Activated naive CD8-positive, alpha-beta T cell treated with anti-CD3 and anti-CD28 coated beads, Interleukin-2, amount 50 U/mL, for 24 hours (primary cell): Measurements from ENCODE around the gene GALNT2.

Source experiments
- ATAC-seq: fragments of 150-1000 bp; cut with Tn5 transposase; one replicate; pipeline ENCODE4 v1.10.0; 2021
- DNase-seq: peaks from one replicate; pipeline ENCODE4 v3.0.0; 2021
- H3K27ac Mint-ChIP-seq: one replicate; pipeline ENCODE4 v1.8.0; 2021; ENCODE audit warnings: mild to moderate bottlenecking, mixed read lengths
- H3K27me3 Mint-ChIP-seq: one replicate; pipeline ENCODE4 v1.8.0; 2021; ENCODE audit warnings: mixed read lengths
- H3K36me3 Mint-ChIP-seq: one replicate; pipeline ENCODE4 v1.8.0; 2021; ENCODE audit warnings: low read depth, mixed read lengths
- H3K4me1 Mint-ChIP-seq: one replicate; pipeline ENCODE4 v1.8.0; 2021; ENCODE audit warnings: mixed read lengths
- H3K4me3 Mint-ChIP-seq: one replicate; pipeline ENCODE4 v1.8.0; 2021; ENCODE audit warnings: mild to moderate bottlenecking, moderate library complexity, mixed read lengths
- H3K9me3 Mint-ChIP-seq: one replicate; pipeline ENCODE4 v1.8.0; 2021; ENCODE audit warnings: mixed read lengths

GALNT2 gene

GRCh38 chr1:230300322-230301301 lies 233.6 kb downstream of the GALNT2 start:
- no peak for DNase-seq
- Mint-ChIP-seq H3K4me3 (no peak overlapping the region), H3K9me3 (no peaks in the 10 kb centered on the region), H3K27ac (no peak overlapping the region), H3K36me3 (no peaks in the 10 kb centered on the region), H3K4me1 (peaks cover 14% of the 10 kb centered on the region), H3K27me3 (no peaks in the 10 kb centered on the region)
- no peak for ATAC-seq

- no peaks in the 10 kb centered on the region for H3K36me3 Mint-ChIP-seq
- no peaks in the 10 kb centered on the region for H3K27me3 Mint-ChIP-seq
- H3K4me3 Mint-ChIP-seq = no peak overlapping the region
- no peak overlapping the region for H3K27ac Mint-ChIP-seq
- H3K9me3 Mint-ChIP-seq = no peaks in the 10 kb centered on the region
- DNase-seq (no peak), ATAC-seq (no peak)
- peaks cover 19% of the 10 kb centered on the region for H3K4me1 Mint-ChIP-seq
These were observed 234.3 kb downstream of the GALNT2 start for GRCh38 chr1:230301322-230301721.

GRCh38 chr1:230301822-230302221 lies 234.8 kb downstream of the GALNT2 start:
- H3K4me3 Mint-ChIP-seq = no peak overlapping the region
- H3K4me1 Mint-ChIP-seq = peaks cover 24% of the 10 kb centered on the region
- ATAC-seq (no peak), DNase-seq (no peak)
- H3K27me3 Mint-ChIP-seq = no peaks in the 10 kb centered on the region
- H3K9me3 Mint-ChIP-seq = no peaks in the 10 kb centered on the region
- H3K27ac Mint-ChIP-seq = no peak overlapping the region
- H3K36me3 Mint-ChIP-seq = no peaks in the 10 kb centered on the region

DNA sequence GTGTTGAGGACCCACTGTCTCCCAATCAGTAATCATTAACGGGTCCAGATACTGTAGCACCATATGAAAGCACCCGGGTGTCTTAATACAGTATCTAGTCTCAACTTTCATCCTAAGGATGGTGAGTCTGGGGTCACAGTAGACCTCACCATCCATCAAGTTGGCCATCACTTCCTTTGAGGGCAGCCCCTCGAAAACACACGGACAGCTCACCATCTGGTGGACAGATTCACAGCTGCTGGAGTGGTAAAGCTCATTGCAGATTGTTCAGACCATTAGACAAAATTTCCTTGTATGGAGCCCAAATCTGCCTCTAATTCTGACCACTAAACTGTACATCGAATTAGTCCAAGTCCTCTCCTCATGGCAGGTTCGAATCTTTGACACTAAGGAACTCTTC lies 236.0 kb downstream of the GALNT2 start:
- Mint-ChIP-seq H3K4me1 (peaks cover 28% of the 10 kb centered on the region), H3K36me3 (no peaks in the 10 kb centered on the region), H3K9me3 (no peaks in the 10 kb centered on the region), H3K4me3 (no peak overlapping the region), H3K27ac (no peak overlapping the region), H3K27me3 (no peaks in the 10 kb centered on the region)
- DNase-seq (no peak), ATAC-seq (no peak)

- H3K9me3 Mint-ChIP-seq = no peaks in the 10 kb centered on the region
- no peak overlapping the region for H3K4me3 Mint-ChIP-seq
- H3K27me3 Mint-ChIP-seq = no peaks in the 10 kb centered on the region
- DNase-seq (no peak), ATAC-seq (peak; percentile 65)
- no peak overlapping the region for H3K27ac Mint-ChIP-seq
- no peaks in the 10 kb centered on the region for H3K36me3 Mint-ChIP-seq
- H3K4me1 Mint-ChIP-seq = peaks cover 28% of the 10 kb centered on the region
These were observed 236.8 kb downstream of the GALNT2 start for GRCh38 chr1:230303822-230304221.

GRCh38 chr1:230306169-230306568 lies 239.1 kb downstream of the GALNT2 start:
- no peaks in the 10 kb centered on the region for H3K9me3 Mint-ChIP-seq
- DNase-seq (peak; percentile 28), ATAC-seq (peak; percentile 81)
- H3K4me3 Mint-ChIP-seq = no peak overlapping the region
- H3K36me3 Mint-ChIP-seq = no peaks in the 10 kb centered on the region
- peaks cover 4% of the 10 kb centered on the region for H3K27me3 Mint-ChIP-seq
- H3K27ac Mint-ChIP-seq = no peak overlapping the region
- peaks cover 31% of the 10 kb centered on the region for H3K4me1 Mint-ChIP-seq

DNA sequence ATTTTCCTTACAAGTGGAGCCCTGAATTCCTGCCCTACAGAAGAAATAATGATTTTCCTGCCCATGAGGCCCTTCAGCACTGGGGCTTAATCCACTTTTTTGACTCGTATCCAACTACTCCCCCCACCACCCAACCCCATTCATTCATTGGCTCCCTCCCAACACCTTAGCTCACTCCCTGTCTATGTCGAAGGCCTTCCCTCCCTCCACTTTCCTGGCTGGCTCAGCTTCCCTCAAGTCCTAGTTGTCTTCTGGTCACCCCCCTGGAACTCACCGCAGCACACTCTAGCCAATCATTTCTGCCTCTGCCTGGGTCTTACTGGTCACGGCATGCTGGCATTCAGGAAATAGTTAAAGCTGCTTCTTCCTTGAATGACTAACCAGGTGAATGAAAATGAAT lies 240.2 kb downstream of the GALNT2 start:
- Mint-ChIP-seq H3K27me3 (peaks cover 8% of the 10 kb centered on the region), H3K36me3 (no peaks in the 10 kb centered on the region), H3K4me1 (peaks cover 31% of the 10 kb centered on the region)

GRCh38 chr1:230308039-230308438 lies 241.0 kb downstream of the GALNT2 start:
- Mint-ChIP-seq H3K27me3 (peaks cover 8% of the 10 kb centered on the region), H3K4me3 (no peak overlapping the region), H3K9me3 (no peaks in the 10 kb centered on the region), H3K36me3 (no peaks in the 10 kb centered on the region), H3K4me1 (peaks cover 31% of the 10 kb centered on the region), H3K27ac (no peak overlapping the region)
- DNase-seq (no peak), ATAC-seq (no peak)

More for the DNA sequence above, 240.2 kb downstream of the GALNT2 start:
- H3K27ac Mint-ChIP-seq = no peak overlapping the region
- no peaks in the 10 kb centered on the region for H3K9me3 Mint-ChIP-seq
- no peak overlapping the region for H3K4me3 Mint-ChIP-seq
- DNase-seq (no peak), ATAC-seq (no peak)

DNA sequence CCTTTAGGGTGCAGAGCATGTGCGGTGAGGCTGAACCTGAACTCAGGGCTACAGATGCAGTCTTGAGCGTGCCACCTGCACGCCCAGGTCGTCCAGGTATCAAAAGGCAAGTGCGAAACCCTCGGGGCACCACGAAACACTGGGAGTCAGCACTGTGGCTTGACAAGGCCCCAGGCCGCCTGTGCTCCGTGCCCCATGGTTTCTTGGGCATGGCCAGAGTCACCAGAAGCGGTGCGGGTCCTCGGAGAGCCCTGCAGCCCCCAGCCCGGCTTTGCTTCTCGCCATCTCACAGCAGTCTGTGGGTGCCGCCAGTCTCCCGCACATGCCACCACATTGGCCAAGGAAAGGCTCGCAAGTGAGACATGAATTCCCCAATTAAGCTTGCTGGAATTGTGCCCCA lies 241.8 kb downstream of the GALNT2 start:
- no peak for ATAC-seq
- Mint-ChIP-seq H3K27me3 (peaks cover 8% of the 10 kb centered on the region), H3K4me3 (no peak overlapping the region), H3K36me3 (no peaks in the 10 kb centered on the region), H3K27ac (no peak overlapping the region), H3K4me1 (peaks cover 23% of the 10 kb centered on the region), H3K9me3 (no peaks in the 10 kb centered on the region)
- no peak for DNase-seq

GRCh38 chr1:230309646-230310177 lies 242.7 kb downstream of the GALNT2 start:
- peaks cover 18% of the 10 kb centered on the region for H3K4me1 Mint-ChIP-seq
- ATAC-seq = no peak
- H3K27ac Mint-ChIP-seq = no peak overlapping the region
- H3K27me3 Mint-ChIP-seq = peaks cover 8% of the 10 kb centered on the region
- DNase-seq = no peak
- H3K9me3 Mint-ChIP-seq = no peaks in the 10 kb centered on the region
- H3K4me3 Mint-ChIP-seq = no peak overlapping the region
- H3K36me3 Mint-ChIP-seq = no peaks in the 10 kb centered on the region

DNA sequence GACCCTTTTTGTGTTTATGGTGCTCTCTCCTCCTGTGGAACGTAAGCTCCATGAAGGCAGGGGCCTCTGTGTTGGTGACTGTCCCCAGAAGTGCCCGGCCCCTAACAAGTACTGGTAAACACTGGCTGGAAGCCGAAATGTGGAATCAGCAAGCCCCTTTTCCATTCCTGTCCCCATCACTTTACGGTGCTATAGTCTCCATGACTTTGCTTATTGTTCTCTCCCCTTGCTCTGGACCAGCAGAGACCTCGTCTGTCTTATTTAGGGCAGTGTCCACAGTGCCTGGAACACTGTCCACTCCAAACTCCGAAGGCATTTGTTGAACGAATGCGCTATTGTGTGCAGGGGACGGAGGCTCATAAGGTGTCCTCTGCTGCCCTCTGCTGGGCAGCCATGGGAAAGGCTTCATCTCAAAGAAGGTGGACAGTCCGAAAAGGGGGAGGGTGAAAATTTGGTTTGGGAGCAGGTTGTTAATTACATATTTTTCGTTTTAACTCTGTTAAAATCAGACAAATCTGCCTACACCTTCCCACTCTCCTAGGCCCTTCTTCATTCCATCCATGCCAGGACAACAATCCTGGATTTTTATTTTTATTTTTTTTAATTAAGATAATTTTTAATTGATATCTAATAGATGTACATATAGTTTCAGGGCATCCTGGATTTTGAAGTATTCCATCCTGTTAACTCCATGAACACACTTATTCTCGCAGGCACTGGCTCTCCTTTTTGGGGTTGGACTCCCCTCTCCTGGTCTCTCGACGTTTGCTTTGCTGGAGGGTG lies 243.5 kb downstream of the GALNT2 start:
- DNase-seq (peak; percentile 66), ATAC-seq (no peak)
- Mint-ChIP-seq H3K9me3 (no peaks in the 10 kb centered on the region), H3K27me3 (peaks cover 8% of the 10 kb centered on the region), H3K4me1 (peaks cover 18% of the 10 kb centered on the region), H3K36me3 (no peaks in the 10 kb centered on the region), H3K4me3 (no peak overlapping the region), H3K27ac (peak overlapping the region; percentile 12)

GRCh38 chr1:230312676-230313075 lies 245.6 kb downstream of the GALNT2 start:
- no peak overlapping the region for H3K4me3 Mint-ChIP-seq
- no peak overlapping the region for H3K27ac Mint-ChIP-seq
- H3K4me1 Mint-ChIP-seq = peaks cover 3% of the 10 kb centered on the region
- ATAC-seq = no peak
- H3K27me3 Mint-ChIP-seq = peaks cover 8% of the 10 kb centered on the region
- H3K9me3 Mint-ChIP-seq = no peaks in the 10 kb centered on the region
- DNase-seq = no peak
- H3K36me3 Mint-ChIP-seq = no peaks in the 10 kb centered on the region

DNA sequence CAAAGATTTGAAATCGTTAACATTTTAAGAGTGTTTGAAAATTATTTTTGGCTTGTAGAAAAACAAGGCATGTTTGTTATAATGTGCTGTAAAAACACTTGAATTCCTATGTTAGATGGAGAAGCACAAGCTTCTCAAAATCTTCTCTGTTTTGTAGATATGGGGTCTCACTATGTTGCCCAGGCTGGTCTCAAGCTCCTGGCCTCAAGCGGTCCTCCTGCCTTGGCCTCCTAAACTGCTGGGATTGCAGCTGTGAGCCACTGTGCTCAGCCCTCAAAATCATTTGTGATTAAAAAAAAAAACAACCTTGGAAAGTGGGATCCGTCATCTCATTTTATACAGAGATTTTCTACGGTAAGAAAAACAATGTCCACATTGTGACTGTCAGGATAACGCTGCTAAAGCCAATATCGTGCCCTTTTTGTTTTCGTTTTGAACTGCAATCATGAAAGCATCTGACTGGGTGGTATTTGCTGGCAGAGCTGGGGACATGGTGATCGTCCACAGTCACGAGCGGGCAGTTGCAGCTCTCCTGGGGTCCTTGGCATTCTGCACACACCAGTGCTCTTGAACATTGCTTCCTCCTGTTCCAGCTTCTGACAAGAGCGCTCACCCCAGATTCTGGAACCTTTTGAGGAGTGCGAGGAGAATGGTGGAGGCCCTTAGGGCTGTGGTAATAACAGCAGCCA lies 246.6 kb downstream of the GALNT2 start:
- H3K36me3 Mint-ChIP-seq = no peaks in the 10 kb centered on the region
- ATAC-seq (no peak), DNase-seq (no peak)
- no peak overlapping the region for H3K27ac Mint-ChIP-seq
- H3K4me3 Mint-ChIP-seq = no peak overlapping the region
- H3K27me3 Mint-ChIP-seq = peaks cover 8% of the 10 kb centered on the region
- peaks cover 3% of the 10 kb centered on the region for H3K4me1 Mint-ChIP-seq
- no peaks in the 10 kb centered on the region for H3K9me3 Mint-ChIP-seq

- no peak for DNase-seq
- ATAC-seq = no peak
- H3K27me3 Mint-ChIP-seq = peaks cover 8% of the 10 kb centered on the region
- no peak overlapping the region for H3K27ac Mint-ChIP-seq
- no peak overlapping the region for H3K4me3 Mint-ChIP-seq
- H3K36me3 Mint-ChIP-seq = no peaks in the 10 kb centered on the region
- H3K9me3 Mint-ChIP-seq = no peaks in the 10 kb centered on the region
- H3K4me1 Mint-ChIP-seq = peaks cover 3% of the 10 kb centered on the region
These were observed 247.1 kb downstream of the GALNT2 start for GRCh38 chr1:230314142-230314470.
